Right lobe of liver (tissue), 4 donors: ENCODE data around the gene HPRT1.

Experiments used
- CTCF ChIP-seq, 4 donors: fragments of 200-600 bp in 3 of 4; fragments of 450-650 bp in 1 of 4; IDR thresholded peaks; one replicate each; pipeline versions ENCODE4 v1.5.1 to v1.8.0; 2016 to 2022; ENCODE audit warnings: antibody characterized with exemption in 4 of 4, mild to moderate bottlenecking in 2 of 4
- POLR2A ChIP-seq: fragments of 450-650 bp; IDR thresholded peaks from one replicate; pipeline ENCODE4 v1.6.1; 2017; ENCODE audit warnings: antibody characterized with exemption, mild to moderate bottlenecking
- donor health status: DM: no; HTN: no; CAD: no.
- donor health status: DM: no; HTN: no; CAD: no.
- donor health status: DM: no; HTN: yes; CAD: no.

GRCh38 chrX:134538316-134538715, 78.4 kb downstream of the HPRT1 start:
- TF ChIP-seq POLR2A = no peak
- TF ChIP-seq CTCF (IDR thresholded peaks at IDR 0.05) = no peak
